GM23338 (cell line): ENCODE data around the gene ARMH1. TPM values are rescaled to one million over a fixed set of nuclear protein-coding genes. Genes with fewer than 3 reads are reported as not detected.
A peak's percentile ranks its signal among the peaks of the same experiment; 100 is the strongest.

Experiments used
- ATAC-seq: fragments of 200-7000 bp; cut with Tn5 transposase; 3 replicates; pipeline ENCODE4 v1.9.1; 2020
- DNase-seq: peaks from one replicate; pipeline ENCODE4 v3.0.0-alpha.2; 2015; ENCODE audit warnings: low spot score
- H2AFZ ChIP-seq: fragments of 200-600 bp; sonication (generic); 2 replicates; pipeline ENCODE4 v1.8.0; 2016; ENCODE audit warnings: antibody characterized with exemption, mild to moderate bottlenecking, moderate library complexity
- H3F3A ChIP-seq: fragments of 200-600 bp; sonication (generic); replicated peaks from 2 replicates; pipeline ENCODE4 v1.8.0; 2017; ENCODE audit warnings: antibody characterized with exemption, mixed run types, low read depth
- H3K27ac ChIP-seq: fragments of 200-600 bp; sonication (generic); 2 replicates; pipeline ENCODE4 v1.6.1; 2016; ENCODE audit warnings: low read depth
- H3K27me3 ChIP-seq: fragments of 200-600 bp; sonication (generic); 2 replicates; pipeline ENCODE4 v1.8.0; 2016; ENCODE audit warnings: mild to moderate bottlenecking, mixed run types, moderate library complexity; ENCODE audit not compliant: insufficient read depth
- H3K36me3 ChIP-seq: fragments of 200-600 bp; sonication (generic); 2 replicates; pipeline ENCODE4 v1.8.0; 2016; ENCODE audit warnings: mild to moderate bottlenecking; ENCODE audit not compliant: insufficient read depth
- H3K4me1 ChIP-seq: fragments of 200-600 bp; sonication (generic); 2 replicates; pipeline ENCODE4 v1.8.0; 2016; ENCODE audit warnings: mild to moderate bottlenecking, moderate library complexity; ENCODE audit not compliant: insufficient read depth
- H3K4me2 ChIP-seq: fragments of 200-600 bp; sonication (generic); 2 replicates; pipeline ENCODE4 v1.7.1; 2017; ENCODE audit warnings: mixed run types
- H3K4me3 ChIP-seq: fragments of 200-600 bp; sonication (generic); 2 replicates; pipeline ENCODE4 v1.6.1; 2016; ENCODE audit warnings: mixed run types
- H3K79me2 ChIP-seq: fragments of 200-600 bp; sonication (generic); replicated peaks from 2 replicates; pipeline ENCODE4 v1.8.0; 2017; ENCODE audit warnings: mild to moderate bottlenecking; ENCODE audit not compliant: insufficient read depth
- H3K9me2 ChIP-seq: fragments of 200-600 bp; sonication (generic); 2 replicates; pipeline ENCODE4 v1.8.0; 2017; ENCODE audit not compliant: insufficient read depth
- H4K20me1 ChIP-seq: fragments of 200-600 bp; sonication (generic); replicated peaks from 2 replicates; pipeline ENCODE4 v1.8.0; 2017; ENCODE audit warnings: mild to moderate bottlenecking; ENCODE audit not compliant: insufficient read depth
- H3K27ac Mint-ChIP-seq: 2 replicates; pipeline ENCODE4 v1.8.0; 2020; ENCODE audit warnings: inconsistent platforms, mild to moderate bottlenecking, moderate library complexity, mixed read lengths
- H3K27me3 Mint-ChIP-seq: 3 replicates; pipeline ENCODE4 v1.8.0; 2022; ENCODE audit warnings: low read depth, mild to moderate bottlenecking, moderate library complexity, mixed read lengths, inconsistent platforms; ENCODE audit not compliant: insufficient read depth, poor library complexity
- H3K36me3 Mint-ChIP-seq: 3 replicates; pipeline ENCODE4 v1.8.0; 2021; ENCODE audit warnings: low read depth, mild to moderate bottlenecking, inconsistent platforms, moderate library complexity, mixed read lengths
- H3K4me1 Mint-ChIP-seq: 3 replicates; pipeline ENCODE4 v1.8.0; 2020; ENCODE audit warnings: mild to moderate bottlenecking, inconsistent platforms, mixed read lengths
- H3K4me3 Mint-ChIP-seq: 3 replicates; pipeline ENCODE4 v1.8.0; 2021; ENCODE audit warnings: moderate library complexity, mild to moderate bottlenecking, inconsistent platforms, mixed read lengths
- H3K9me3 Mint-ChIP-seq: 3 replicates; pipeline ENCODE4 v1.8.0; 2020; ENCODE audit warnings: moderate library complexity, mild to moderate bottlenecking, inconsistent platforms, mixed read lengths
- NANOG ChIP-seq: IDR thresholded peaks from 2 replicates; pipeline ENCODE4 v1.6.1; 2016; ENCODE audit warnings: antibody characterized with exemption, borderline replicate concordance
- STAT1 ChIP-seq: IDR thresholded peaks from one replicate; pipeline ENCODE4 v1.6.1; 2016; ENCODE audit warnings: antibody characterized with exemption; ENCODE audit not compliant: unreplicated experiment
- polyA plus RNA-seq: library from polyadenylated mRNA; unstranded; fragments of >200 nt; fragmentation: Nextera tagmentation; extraction: Ambion mirVana; gene quantifications from 2 replicates; pipeline ENCODE4 v1.2.1, GENCODE V29; 2016
- total RNA-seq: library from RNA; depleted of rRNA; stranded (reverse); fragments of >200 nt; shearing (Covaris generic); gene quantifications from 2 replicates; pipeline ENCODE4 v1.2.3, GENCODE V29; 2014
- TF ChIP-seq, protein P1 (sequence below): IDR thresholded peaks from one replicate; pipeline ENCODE4 v1.6.1; 2018; ENCODE audit warnings: antibody characterized with exemption; ENCODE audit not compliant: unreplicated experiment
- TF ChIP-seq, protein P2 (sequence below), 2 experiments: fragments of 200-600 bp in 1 of 2; sonication (generic) in 1 of 2; conservative IDR thresholded peaks; 2 replicates each; pipeline versions ENCODE4 v1.5.1 to v1.6.1; 2016 to 2017; ENCODE audit warnings: antibody characterized with exemption in 2 of 2, low read depth in 2 of 2, mild to moderate bottlenecking in 2 of 2, moderate library complexity in 1 of 2

The ARMH1 gene
- total and polyA plus RNA-seq, 2 experiments from 2014 or later = 0.31 TPM; not detected in 1

DNA sequence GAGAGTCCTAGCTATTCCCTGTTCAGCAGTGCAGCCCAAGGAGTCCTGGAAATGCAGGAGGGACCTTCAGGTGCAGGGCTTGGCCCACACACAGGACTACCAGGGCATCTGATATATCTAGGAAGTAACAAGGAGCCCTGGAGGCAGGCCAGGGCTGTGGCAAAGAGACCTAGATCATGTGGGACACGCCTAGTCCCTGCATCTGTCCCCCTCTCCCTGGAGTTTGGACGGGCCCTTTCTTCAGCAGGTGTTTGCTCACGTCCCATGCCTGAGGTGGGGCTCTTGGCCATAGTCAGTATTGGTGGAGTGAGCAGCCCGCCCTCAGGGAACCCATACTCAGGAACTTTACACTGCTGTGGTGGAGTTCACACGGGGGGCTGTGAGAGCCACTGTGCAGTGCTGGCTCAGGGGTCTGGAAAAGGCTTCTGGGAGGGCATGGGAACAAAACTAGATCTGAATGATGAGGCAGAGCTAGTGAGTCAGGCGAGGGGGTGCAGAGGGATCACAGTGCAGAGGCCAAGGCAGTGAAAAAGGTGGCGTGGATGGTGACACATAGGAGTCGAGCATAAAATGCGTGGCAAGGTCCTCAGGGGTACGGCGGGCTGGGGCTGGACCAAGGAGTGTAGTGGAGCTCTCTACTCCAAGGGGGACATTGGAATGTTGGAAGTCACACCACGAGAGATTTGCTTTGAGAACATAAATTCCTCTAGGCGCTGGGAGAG, 25.8 kb upstream of the ARMH1 start:
- Histone ChIP-seq H4K20me1 (peaks cover 12% of the 10 kb centered on the region), H3K4me2 (no peak overlapping the region), H2AFZ (no peak overlapping the region), H3F3A (peaks cover 10% of the 10 kb centered on the region; the same call in 1 of the 2 replicates), H3K4me3 (no peak overlapping the region), H3K4me1 (peaks cover 14% of the 10 kb centered on the region; the same call in 1 of the 2 replicates), H3K27me3 (no peaks in the 10 kb centered on the region), H3K79me2 (no peaks in the 10 kb centered on the region), H3K9me2 (no peaks in the 10 kb centered on the region), H3K36me3 (peaks cover 15% of the 10 kb centered on the region), H3K27ac (no peak overlapping the region)
- ATAC-seq = no peak
- H3K27me3 Mint-ChIP-seq = peaks cover 11% of the 10 kb centered on the region
- H3K9me3 Mint-ChIP-seq = no peaks in the 10 kb centered on the region
- H3K4me1 Mint-ChIP-seq = peaks cover 40% of the 10 kb centered on the region
- H3K27ac Mint-ChIP-seq = peak overlapping the region; percentile 28; the same call in 1 of the 2 replicates
- H3K4me3 Mint-ChIP-seq = no peak overlapping the region
- peaks cover 53% of the 10 kb centered on the region for H3K36me3 Mint-ChIP-seq
- TF ChIP-seq, protein P1, sequence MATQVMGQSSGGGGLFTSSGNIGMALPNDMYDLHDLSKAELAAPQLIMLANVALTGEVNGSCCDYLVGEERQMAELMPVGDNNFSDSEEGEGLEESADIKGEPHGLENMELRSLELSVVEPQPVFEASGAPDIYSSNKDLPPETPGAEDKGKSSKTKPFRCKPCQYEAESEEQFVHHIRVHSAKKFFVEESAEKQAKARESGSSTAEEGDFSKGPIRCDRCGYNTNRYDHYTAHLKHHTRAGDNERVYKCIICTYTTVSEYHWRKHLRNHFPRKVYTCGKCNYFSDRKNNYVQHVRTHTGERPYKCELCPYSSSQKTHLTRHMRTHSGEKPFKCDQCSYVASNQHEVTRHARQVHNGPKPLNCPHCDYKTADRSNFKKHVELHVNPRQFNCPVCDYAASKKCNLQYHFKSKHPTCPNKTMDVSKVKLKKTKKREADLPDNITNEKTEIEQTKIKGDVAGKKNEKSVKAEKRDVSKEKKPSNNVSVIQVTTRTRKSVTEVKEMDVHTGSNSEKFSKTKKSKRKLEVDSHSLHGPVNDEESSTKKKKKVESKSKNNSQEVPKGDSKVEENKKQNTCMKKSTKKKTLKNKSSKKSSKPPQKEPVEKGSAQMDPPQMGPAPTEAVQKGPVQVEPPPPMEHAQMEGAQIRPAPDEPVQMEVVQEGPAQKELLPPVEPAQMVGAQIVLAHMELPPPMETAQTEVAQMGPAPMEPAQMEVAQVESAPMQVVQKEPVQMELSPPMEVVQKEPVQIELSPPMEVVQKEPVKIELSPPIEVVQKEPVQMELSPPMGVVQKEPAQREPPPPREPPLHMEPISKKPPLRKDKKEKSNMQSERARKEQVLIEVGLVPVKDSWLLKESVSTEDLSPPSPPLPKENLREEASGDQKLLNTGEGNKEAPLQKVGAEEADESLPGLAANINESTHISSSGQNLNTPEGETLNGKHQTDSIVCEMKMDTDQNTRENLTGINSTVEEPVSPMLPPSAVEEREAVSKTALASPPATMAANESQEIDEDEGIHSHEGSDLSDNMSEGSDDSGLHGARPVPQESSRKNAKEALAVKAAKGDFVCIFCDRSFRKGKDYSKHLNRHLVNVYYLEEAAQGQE = no peak
- TF ChIP-seq, protein P2, sequence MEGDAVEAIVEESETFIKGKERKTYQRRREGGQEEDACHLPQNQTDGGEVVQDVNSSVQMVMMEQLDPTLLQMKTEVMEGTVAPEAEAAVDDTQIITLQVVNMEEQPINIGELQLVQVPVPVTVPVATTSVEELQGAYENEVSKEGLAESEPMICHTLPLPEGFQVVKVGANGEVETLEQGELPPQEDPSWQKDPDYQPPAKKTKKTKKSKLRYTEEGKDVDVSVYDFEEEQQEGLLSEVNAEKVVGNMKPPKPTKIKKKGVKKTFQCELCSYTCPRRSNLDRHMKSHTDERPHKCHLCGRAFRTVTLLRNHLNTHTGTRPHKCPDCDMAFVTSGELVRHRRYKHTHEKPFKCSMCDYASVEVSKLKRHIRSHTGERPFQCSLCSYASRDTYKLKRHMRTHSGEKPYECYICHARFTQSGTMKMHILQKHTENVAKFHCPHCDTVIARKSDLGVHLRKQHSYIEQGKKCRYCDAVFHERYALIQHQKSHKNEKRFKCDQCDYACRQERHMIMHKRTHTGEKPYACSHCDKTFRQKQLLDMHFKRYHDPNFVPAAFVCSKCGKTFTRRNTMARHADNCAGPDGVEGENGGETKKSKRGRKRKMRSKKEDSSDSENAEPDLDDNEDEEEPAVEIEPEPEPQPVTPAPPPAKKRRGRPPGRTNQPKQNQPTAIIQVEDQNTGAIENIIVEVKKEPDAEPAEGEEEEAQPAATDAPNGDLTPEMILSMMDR (conservative IDR thresholded peaks at IDR 0.05; ENCODE audit: low read depth in 2 of 2) = no peak
- no peak for DNase-seq

DNA sequence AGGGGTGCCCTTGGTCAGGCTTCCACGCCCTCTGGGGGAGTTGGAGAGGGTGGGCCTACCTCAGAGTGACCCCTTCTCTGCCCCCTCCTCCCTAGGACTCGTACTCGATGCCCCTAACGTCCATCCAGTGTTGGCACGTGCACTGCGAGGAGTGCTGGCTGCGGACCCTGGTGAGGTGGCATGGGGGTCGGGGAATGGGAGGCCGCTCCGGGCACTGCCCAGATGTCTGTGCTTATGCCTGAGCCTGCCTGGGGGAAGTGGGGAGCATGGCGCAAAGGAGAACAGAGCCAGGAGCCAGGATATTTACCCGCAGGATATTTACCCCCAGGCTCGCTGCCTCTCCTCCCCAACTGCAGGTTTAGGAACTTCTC, 24.7 kb upstream of the ARMH1 start:
- Histone ChIP-seq H3K36me3 (peaks cover 15% of the 10 kb centered on the region), H3K4me3 (no peak overlapping the region), H3K27me3 (no peaks in the 10 kb centered on the region), H3K79me2 (no peaks in the 10 kb centered on the region), H2AFZ (no peak overlapping the region), H3K27ac (peak overlapping the region; percentile 50; the same call in 1 of the 2 replicates), H3F3A (peaks cover 10% of the 10 kb centered on the region; the same call in 1 of the 2 replicates), H4K20me1 (peaks cover 12% of the 10 kb centered on the region), H3K4me2 (no peak overlapping the region), H3K9me2 (no peaks in the 10 kb centered on the region), H3K4me1 (peaks cover 14% of the 10 kb centered on the region; the same call in 1 of the 2 replicates)
- DNase-seq (no peak), ATAC-seq (no peak)
- Mint-ChIP-seq H3K9me3 (no peaks in the 10 kb centered on the region), H3K27me3 (peaks cover 17% of the 10 kb centered on the region), H3K4me3 (no peak overlapping the region), H3K36me3 (peaks cover 46% of the 10 kb centered on the region), H3K4me1 (peaks cover 41% of the 10 kb centered on the region), H3K27ac (peak overlapping the region; percentile 88)
- TF ChIP-seq NANOG (no peak), STAT1 (no peak)
- TF ChIP-seq, protein P1 = no peak
